Measurements from ENCODE around the gene RSRP1.
"Not testable (repeated sequence)": the region's sequence is repeated elsewhere in the genome, so short reads cannot be mapped to it uniquely, and the experiment has no call there.

The RSRP1 gene

GRCh38 chr1:25267288-25268142, 20.3 kb upstream of the RSRP1 start:
- H3K27ac ChIP-seq: peak overlapping the region; percentile 85
- CTCF ChIA-PET; POLR2A ChIA-PET (ENCODE audit: low non-redundant PET): not testable (repeated sequence)
- peak; percentile 59 for DNase-seq (ENCODE audit: low spot score)

- DNase-seq (ENCODE audit: low spot score); POLR2A ChIA-PET (ENCODE audit: low non-redundant PET); H3K27ac ChIP-seq; CTCF ChIA-PET: not testable (repeated sequence)
Observed at GRCh38 chr1:25266554-25267287, 19.5 kb upstream of the RSRP1 start.

- POLR2A ChIA-PET (ENCODE audit: low non-redundant PET): not testable (repeated sequence)
Observed at GRCh38 chr1:25260336-25260735, 13.1 kb upstream of the RSRP1 start.

GRCh38 chr1:25259813-25260212, 12.6 kb upstream of the RSRP1 start:
- H3K27ac ChIP-seq; CTCF ChIA-PET; POLR2A ChIA-PET (ENCODE audit: low non-redundant PET); DNase-seq (ENCODE audit: low spot score): not testable (repeated sequence)
- TF ChIP-seq, protein P1, sequence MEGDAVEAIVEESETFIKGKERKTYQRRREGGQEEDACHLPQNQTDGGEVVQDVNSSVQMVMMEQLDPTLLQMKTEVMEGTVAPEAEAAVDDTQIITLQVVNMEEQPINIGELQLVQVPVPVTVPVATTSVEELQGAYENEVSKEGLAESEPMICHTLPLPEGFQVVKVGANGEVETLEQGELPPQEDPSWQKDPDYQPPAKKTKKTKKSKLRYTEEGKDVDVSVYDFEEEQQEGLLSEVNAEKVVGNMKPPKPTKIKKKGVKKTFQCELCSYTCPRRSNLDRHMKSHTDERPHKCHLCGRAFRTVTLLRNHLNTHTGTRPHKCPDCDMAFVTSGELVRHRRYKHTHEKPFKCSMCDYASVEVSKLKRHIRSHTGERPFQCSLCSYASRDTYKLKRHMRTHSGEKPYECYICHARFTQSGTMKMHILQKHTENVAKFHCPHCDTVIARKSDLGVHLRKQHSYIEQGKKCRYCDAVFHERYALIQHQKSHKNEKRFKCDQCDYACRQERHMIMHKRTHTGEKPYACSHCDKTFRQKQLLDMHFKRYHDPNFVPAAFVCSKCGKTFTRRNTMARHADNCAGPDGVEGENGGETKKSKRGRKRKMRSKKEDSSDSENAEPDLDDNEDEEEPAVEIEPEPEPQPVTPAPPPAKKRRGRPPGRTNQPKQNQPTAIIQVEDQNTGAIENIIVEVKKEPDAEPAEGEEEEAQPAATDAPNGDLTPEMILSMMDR (conservative IDR thresholded peaks at IDR 0.05; ENCODE audit: low read depth): 0 out of 2 replicates have a peak, but pooled peaks have one; percentile 9

More at GRCh38 chr1:25260336-25260735, 13.1 kb upstream of the RSRP1 start:
- DNase-seq (ENCODE audit: low spot score); CTCF ChIA-PET; H3K27ac ChIP-seq: not testable (repeated sequence)

DNA sequence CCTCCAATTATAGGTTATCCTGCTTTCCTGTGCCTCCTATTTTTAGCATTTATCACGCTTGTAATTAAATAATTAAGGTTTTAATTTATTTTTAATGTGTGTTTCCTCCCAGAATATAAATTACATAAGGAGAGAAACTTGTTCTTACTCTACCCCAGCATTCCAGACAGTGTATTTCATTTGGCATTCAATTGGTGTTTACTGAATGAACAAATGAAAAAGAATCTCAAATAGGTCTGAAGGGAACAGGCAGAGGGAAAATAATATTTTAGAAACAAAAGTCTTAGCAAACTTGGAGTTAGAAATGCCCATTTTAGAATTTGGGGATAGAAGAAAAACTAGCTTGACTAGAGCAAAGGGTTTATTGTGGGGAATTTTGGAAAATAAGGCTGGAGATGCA, 9.9 kb upstream of the RSRP1 start:
- CTCF ChIA-PET: no interaction called here
- TF ChIP-seq, protein P1 (conservative IDR thresholded peaks at IDR 0.05; ENCODE audit: low read depth): no peak
- POLR2A ChIA-PET (ENCODE audit: low non-redundant PET): no interaction called here
- no peak overlapping the region for H3K27ac ChIP-seq
- DNase-seq (ENCODE audit: low spot score): no peak

DNA sequence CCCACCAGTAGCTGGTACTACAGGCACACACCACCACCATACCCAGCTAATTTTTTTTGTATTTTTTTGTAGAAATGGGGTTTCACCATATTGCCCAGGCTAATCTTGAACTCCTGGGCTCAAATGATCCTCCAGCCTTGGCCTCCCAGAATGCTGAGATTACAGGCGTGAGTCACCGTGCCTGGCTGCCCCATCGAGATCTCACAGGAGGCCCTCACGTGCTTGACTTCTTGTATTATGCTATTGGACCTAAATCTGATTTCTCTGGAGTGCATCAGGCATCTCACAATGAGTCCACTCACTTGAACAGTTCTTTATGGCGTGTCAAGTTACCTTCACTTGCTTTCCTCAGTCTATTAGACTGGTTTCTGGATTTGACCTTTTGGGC, 9.3 kb upstream of the RSRP1 start:
- CTCF ChIA-PET: no interaction called here
- no peak overlapping the region for H3K27ac ChIP-seq
- DNase-seq (ENCODE audit: low spot score): no peak
- TF ChIP-seq, protein P1 (conservative IDR thresholded peaks at IDR 0.05; ENCODE audit: low read depth): no peak
- POLR2A ChIA-PET (ENCODE audit: low non-redundant PET): interaction anchor here (0.6 kb wide), 1 partner anchor 355 kb away, joined by 5 read pairs; no protein-coding TSS in a partner anchor

GRCh38 chr1:25255706-25256577, 8.7 kb upstream of the RSRP1 start:
- ChIA-PET CTCF (interaction anchor here (0.6 kb wide), 1 partner anchor 792 kb away, joined by 3 read pairs; no protein-coding TSS in a partner anchor), POLR2A (ENCODE audit: low non-redundant PET) (interaction anchor here (0.6 kb wide), 1 partner anchor 355 kb away, joined by 5 read pairs; no protein-coding TSS in a partner anchor)
- TF ChIP-seq, protein P1 (conservative IDR thresholded peaks at IDR 0.05; ENCODE audit: low read depth): no peak
- no peak overlapping the region for H3K27ac ChIP-seq
- no peak for DNase-seq (ENCODE audit: low spot score)
